Tibial nerve (tissue), 4 donors: ENCODE measurements around the gene ASGR2. TPM values are rescaled to one million over a fixed set of nuclear protein-coding genes. Genes with fewer than 3 reads are reported as not detected.

Source experiments
- DNase-seq, 2 donors: peaks; one replicate each; pipeline ENCODE4 v3.0.0-alpha.2; 2019; ENCODE audit warnings: low spot score in 2 of 2
- H3K27ac ChIP-seq, 4 donors: fragments of 200-600 bp; sonication (generic) in 3 of 4; one replicate each; pipeline ENCODE4 v1.5.1; 2017 to 2019; ENCODE audit warnings: mild to moderate bottlenecking in 1 of 4
- H3K27me3 ChIP-seq, 2 donors: fragments of 200-600 bp; sonication (generic) in 1 of 2; one replicate each; pipeline versions ENCODE4 v1.5.1 to v1.6.0; 2017 to 2019
- H3K36me3 ChIP-seq, 3 donors: fragments of 200-600 bp; sonication (generic); one replicate each; pipeline ENCODE4 v1.5.1; 2018 to 2019
- H3K4me1 ChIP-seq, 4 donors: fragments of 200-600 bp; sonication (generic) in 3 of 4; one replicate each; pipeline ENCODE4 v1.5.1; 2017 to 2019
- H3K4me3 ChIP-seq, 4 donors: fragments of 200-600 bp; sonication (generic) in 3 of 4; one replicate each; pipeline ENCODE4 v1.5.1; 2017 to 2019; ENCODE audit warnings: mild to moderate bottlenecking in 1 of 4, moderate library complexity in 1 of 4
- H3K9me3 ChIP-seq, 4 donors: fragments of 200-600 bp; sonication (generic) in 3 of 4; one replicate each; pipeline ENCODE4 v1.5.1; 2017 to 2019
- EP300 ChIP-seq, 2 donors: sonication (generic); formaldehyde crosslinking; IDR thresholded peaks; one replicate each; pipeline ENCODE4 v1.6.1; 2017; ENCODE audit warnings: antibody characterized with exemption in 2 of 2, mild to moderate bottlenecking in 1 of 2
- POLR2A ChIP-seq, 2 donors: fragments of 450-650 bp; IDR thresholded peaks; one replicate each; pipeline ENCODE4 v1.6.1; 2017; ENCODE audit warnings: antibody characterized with exemption in 2 of 2, mild to moderate bottlenecking in 2 of 2, moderate library complexity in 2 of 2
- WGBS, 2 donors: methylation state at CpG; one replicate each; pipeline ENCODE4 v1.1.5; 2018; 5-methylcytosine and 5-hydroxymethylcytosine counted together
- total RNA-seq, 4 donors: library from RNA; depleted of rRNA; stranded (reverse); fragments of >200 nt; gene quantifications; one replicate each; pipeline ENCODE4 v1.1.0, GENCODE V29; 2016
- TF ChIP-seq, protein P1 (sequence below), 5 experiments: fragments of 200-600 bp in 3 of 5; fragments of 450-650 bp in 2 of 5; sonication (generic) in 3 of 5; IDR thresholded peaks; one replicate each; pipeline ENCODE4 v1.5.1; 2016 to 2019; ENCODE audit warnings: antibody characterized with exemption in 5 of 5, mild to moderate bottlenecking in 3 of 5, moderate library complexity in 2 of 5

ASGR2 gene
- total RNA-seq, 4 donors from 2014 or later: 0.60 TPM; not detected in 3

DNA sequence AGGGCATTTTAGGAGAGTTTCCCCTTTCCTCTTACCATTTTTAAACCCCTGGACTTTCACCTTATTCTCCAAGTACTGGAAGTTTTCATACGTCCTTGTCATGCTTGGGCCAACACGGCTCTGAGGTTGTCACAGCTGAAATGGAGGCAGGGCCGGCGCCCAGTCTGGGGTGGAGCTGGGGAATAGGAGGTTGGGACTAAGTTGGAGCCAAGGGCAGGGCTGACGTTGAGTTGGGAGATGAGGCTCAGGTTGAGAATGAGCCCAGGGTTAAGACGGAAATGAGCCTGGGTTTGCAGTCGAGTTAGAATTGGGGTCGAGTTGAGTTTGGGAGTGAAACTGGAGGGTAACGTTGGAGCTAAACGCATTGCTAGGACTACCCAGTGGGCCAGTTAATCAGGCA is 35.9 kb downstream of the ASGR2 start:
- WGBS, 2 donors: 80 to 90% methylated on average over 10 of the region's 10 CpGs
- Histone ChIP-seq H3K36me3 (no peaks in the 10 kb centered on the region), H3K27ac (no peak overlapping the region), H3K9me3 (no peaks in the 10 kb centered on the region), H3K27me3 (no peaks in the 10 kb centered on the region), H3K4me1 (peaks cover 0 to 11% (median 0%) of the 10 kb centered on the region in 4 donors), H3K4me3 (peak overlapping the region in 1 of 4 donors; percentile 3)
- no peak for DNase-seq
- TF ChIP-seq, protein P1, sequence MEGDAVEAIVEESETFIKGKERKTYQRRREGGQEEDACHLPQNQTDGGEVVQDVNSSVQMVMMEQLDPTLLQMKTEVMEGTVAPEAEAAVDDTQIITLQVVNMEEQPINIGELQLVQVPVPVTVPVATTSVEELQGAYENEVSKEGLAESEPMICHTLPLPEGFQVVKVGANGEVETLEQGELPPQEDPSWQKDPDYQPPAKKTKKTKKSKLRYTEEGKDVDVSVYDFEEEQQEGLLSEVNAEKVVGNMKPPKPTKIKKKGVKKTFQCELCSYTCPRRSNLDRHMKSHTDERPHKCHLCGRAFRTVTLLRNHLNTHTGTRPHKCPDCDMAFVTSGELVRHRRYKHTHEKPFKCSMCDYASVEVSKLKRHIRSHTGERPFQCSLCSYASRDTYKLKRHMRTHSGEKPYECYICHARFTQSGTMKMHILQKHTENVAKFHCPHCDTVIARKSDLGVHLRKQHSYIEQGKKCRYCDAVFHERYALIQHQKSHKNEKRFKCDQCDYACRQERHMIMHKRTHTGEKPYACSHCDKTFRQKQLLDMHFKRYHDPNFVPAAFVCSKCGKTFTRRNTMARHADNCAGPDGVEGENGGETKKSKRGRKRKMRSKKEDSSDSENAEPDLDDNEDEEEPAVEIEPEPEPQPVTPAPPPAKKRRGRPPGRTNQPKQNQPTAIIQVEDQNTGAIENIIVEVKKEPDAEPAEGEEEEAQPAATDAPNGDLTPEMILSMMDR (IDR thresholded peaks at IDR 0.05): no peak
- TF ChIP-seq EP300 (IDR thresholded peaks at IDR 0.05) (no peak), POLR2A (IDR thresholded peaks at IDR 0.05) (no peak)

DNA sequence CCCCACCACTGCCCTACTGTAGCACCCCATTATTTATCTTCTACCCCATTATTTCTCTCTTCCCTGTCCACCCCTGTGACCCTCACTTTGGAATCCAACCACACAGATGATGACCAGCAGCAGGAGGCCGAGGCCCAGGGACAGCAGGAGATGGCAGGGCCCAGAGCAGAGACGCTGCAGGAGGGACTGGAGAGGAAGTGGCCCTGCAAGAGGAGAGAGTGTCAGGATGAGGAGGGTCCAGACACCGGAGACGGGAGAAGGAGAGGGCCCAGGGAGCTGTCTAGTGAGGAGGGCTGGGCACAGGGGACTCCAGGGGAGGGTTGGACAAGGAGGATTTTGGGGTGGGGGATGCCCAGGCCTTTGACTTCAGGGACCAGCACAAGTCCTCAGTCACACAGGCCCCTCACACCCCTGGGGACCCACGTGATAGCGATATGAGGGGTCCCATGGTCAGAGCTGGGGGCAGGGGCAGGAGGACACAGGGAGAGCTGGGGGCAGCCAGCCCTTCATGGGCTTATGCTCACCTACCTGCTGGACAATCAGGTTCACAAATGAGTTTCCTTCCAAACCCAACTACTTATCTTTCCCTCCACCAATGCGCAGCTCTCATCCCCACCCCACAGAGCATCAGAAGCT is 36.6 kb downstream of the ASGR2 start:
- no peaks in the 10 kb centered on the region for H3K27me3 ChIP-seq
- no peak for DNase-seq
- WGBS, 2 donors: 74 to 77% methylated on average over 7 of the region's 7 CpGs
- peak overlapping the region in 1 of 4 donors; percentile 3 for H3K4me3 ChIP-seq
- H3K4me1 ChIP-seq: peaks cover 0 to 11% (median 0%) of the 10 kb centered on the region in 4 donors
- no peak overlapping the region for H3K27ac ChIP-seq
- H3K9me3 ChIP-seq: no peaks in the 10 kb centered on the region
- H3K36me3 ChIP-seq: no peaks in the 10 kb centered on the region
- TF ChIP-seq, protein P1 (IDR thresholded peaks at IDR 0.05): no peak
- TF ChIP-seq POLR2A (IDR thresholded peaks at IDR 0.05) (no peak), EP300 (IDR thresholded peaks at IDR 0.05) (no peak)

DNA sequence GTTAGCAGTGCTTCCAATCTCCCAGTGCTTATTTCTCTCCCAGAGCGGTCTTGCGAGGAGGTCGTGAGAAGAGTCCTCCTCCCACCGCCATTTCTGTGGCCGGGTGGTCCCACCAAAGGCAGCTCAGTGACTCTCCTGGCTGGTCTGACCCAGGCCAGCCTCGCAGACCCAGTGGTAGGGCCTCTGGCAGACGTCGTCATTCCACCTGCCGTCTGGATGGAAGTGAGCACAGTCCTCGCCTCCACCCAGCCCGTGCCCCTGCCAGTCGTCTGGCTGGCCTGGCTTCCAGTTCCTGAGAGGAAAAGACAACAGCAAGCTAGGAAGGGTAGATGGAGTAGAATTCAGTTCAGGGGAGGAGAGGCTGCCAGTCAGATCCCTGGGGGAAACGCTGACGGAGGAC is 39.7 kb downstream of the ASGR2 start:
- Histone ChIP-seq H3K9me3 (no peaks in the 10 kb centered on the region), H3K4me3 (no peak overlapping the region), H3K27ac (no peak overlapping the region), H3K27me3 (no peaks in the 10 kb centered on the region), H3K4me1 (peaks cover 0 to 2% (median 0%) of the 10 kb centered on the region in 4 donors), H3K36me3 (no peaks in the 10 kb centered on the region)
- no peak for DNase-seq
- WGBS, 2 donors: 77 to 81% methylated on average over 14 of the region's 14 CpGs
- TF ChIP-seq, protein P1 (IDR thresholded peaks at IDR 0.05): no peak
- TF ChIP-seq POLR2A (IDR thresholded peaks at IDR 0.05) (no peak), EP300 (IDR thresholded peaks at IDR 0.05) (no peak)

DNA sequence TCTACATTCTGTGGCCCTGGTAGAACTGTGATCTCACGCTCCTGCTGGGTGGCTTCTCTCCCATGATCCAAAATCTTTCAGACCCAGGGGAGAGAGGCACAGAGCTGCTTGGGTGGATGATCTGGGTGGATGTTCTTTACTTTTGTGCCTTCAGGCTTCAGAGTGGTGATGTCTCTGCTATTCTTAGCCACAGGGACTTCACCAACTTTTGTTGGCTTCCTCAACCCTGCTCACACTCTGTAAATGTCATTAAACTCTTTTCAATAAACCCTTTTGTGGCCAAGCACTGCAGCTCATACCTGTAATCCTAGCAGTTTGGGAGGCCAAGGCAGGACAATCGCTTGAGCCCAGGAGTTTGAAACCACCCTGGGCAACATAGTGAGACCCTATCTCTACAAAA is 42.2 kb downstream of the ASGR2 start:
- Histone ChIP-seq H3K27me3 (no peaks in the 10 kb centered on the region), H3K36me3 (peaks cover 0 to 6% (median 0%) of the 10 kb centered on the region in 3 donors), H3K4me3 (no peak overlapping the region), H3K9me3 (peaks cover 0 to 17% (median 1%) of the 10 kb centered on the region in 4 donors), H3K4me1 (no peaks in the 10 kb centered on the region), H3K27ac (no peak overlapping the region)
- DNase-seq: no peak
- 87 to 95% methylated on average over 2 of the region's 2 CpGs for WGBS, 2 donors
- TF ChIP-seq EP300 (IDR thresholded peaks at IDR 0.05): no peak
- TF ChIP-seq, protein P1 (IDR thresholded peaks at IDR 0.05): no peak

DNA sequence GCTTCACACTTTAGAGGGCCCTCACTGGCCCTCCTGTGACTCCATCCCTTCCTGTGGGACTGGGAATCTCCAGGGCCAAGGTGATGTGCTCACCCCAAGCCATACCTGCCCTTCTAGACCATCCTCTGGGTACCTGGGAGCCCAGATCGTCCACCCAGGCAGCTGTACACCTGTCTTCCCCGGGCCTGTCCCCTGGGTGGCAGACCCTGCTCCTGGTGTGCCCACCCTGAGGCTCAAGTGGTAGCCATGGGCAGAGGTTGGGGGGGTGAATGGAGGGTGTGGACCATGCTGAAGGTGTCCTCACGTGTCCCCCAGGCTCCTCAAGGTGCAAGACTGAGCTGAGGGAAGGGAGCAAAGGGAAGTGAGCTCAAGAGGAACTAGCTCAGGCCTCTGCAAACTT is 43.9 kb downstream of the ASGR2 start:
- 59 to 70% methylated on average over 2 to 3 of the region's 3 CpGs for WGBS, 2 donors
- peaks cover 0 to 6% (median 0%) of the 10 kb centered on the region in 3 donors for H3K36me3 ChIP-seq
- peaks cover 0 to 18% (median 1%) of the 10 kb centered on the region in 4 donors for H3K9me3 ChIP-seq
- TF ChIP-seq EP300 (IDR thresholded peaks at IDR 0.05): no peak
- TF ChIP-seq, protein P1 (IDR thresholded peaks at IDR 0.05): no peak
- TF ChIP-seq POLR2A (IDR thresholded peaks at IDR 0.05): no peak
- no peaks in the 10 kb centered on the region for H3K4me1 ChIP-seq
- no peaks in the 10 kb centered on the region for H3K27me3 ChIP-seq
- H3K27ac ChIP-seq: no peak overlapping the region
- H3K4me3 ChIP-seq: no peak overlapping the region
- DNase-seq: no peak
